Activated B cell treated with CpG ODN at 0.5 μM for 24 hours (primary cell): ENCODE results near the gene MALAT1. TPM values are rescaled to one million over a fixed set of nuclear protein-coding genes. Genes with fewer than 3 reads are reported as not detected.
A peak's percentile ranks its signal among the peaks of the same experiment; 100 is the strongest.

Source experiments
- ATAC-seq: fragments of 200-7000 bp; cut with Tn5 transposase; one replicate; pipeline ENCODE4 v1.10.0; 2021; ENCODE audit warnings: low read depth, mild to moderate bottlenecking, moderate library complexity
- CTCF ChIA-PET: fragments of 350-600 bp; sonication (Branson Sonifier 250); formaldehyde crosslinking; loops from one replicate; lab custom pipeline; 2021; ENCODE audit warnings: antibody characterized with exemption; lab: Charles Lee
- POLR2A ChIA-PET: fragments of 350-600 bp; sonication (Branson Sonifier 250); formaldehyde crosslinking; loops from one replicate; lab custom pipeline; 2021; ENCODE audit warnings: antibody characterized with exemption; lab: Charles Lee
- DNase-seq: peaks from one replicate; pipeline ENCODE4 v3.0.0; 2022
- H3K27ac Mint-ChIP-seq: one replicate; pipeline ENCODE4 v1.8.0; 2020; ENCODE audit warnings: mixed read lengths
- H3K27me3 Mint-ChIP-seq: one replicate; pipeline ENCODE4 v1.8.0; 2021; ENCODE audit warnings: mixed read lengths
- H3K36me3 Mint-ChIP-seq: one replicate; pipeline ENCODE4 v1.8.0; 2021; ENCODE audit warnings: low read depth, mixed read lengths
- H3K4me1 Mint-ChIP-seq: one replicate; pipeline ENCODE4 v1.8.0; 2021; ENCODE audit warnings: mixed read lengths
- H3K4me3 Mint-ChIP-seq: one replicate; pipeline ENCODE4 v1.8.0; 2020; ENCODE audit warnings: mild to moderate bottlenecking, mixed read lengths
- H3K9me3 Mint-ChIP-seq: one replicate; pipeline ENCODE4 v1.8.0; 2020; ENCODE audit warnings: mixed read lengths
- intact Hi-C: fragments of 100-400 bp; cut with micrococcal nuclease; formaldehyde crosslinking; loops from one replicate; pipeline ENCODE4 v1.15.1; 2024
- total RNA-seq: library from RNA; stranded (reverse); gene quantifications from 2 replicates; pipeline ENCODE4 v1.2.3, GENCODE V29; 2022
- TF ChIP-seq, protein P1 (sequence below): fragments of 200-600 bp; IDR thresholded peaks from one replicate; pipeline ENCODE4 v1.8.0; 2022; ENCODE audit warnings: antibody characterized with exemption, mild to moderate bottlenecking

Gene MALAT1
- total RNA-seq, 1 donor from 2014 or later = 18,961 TPM

DNA sequence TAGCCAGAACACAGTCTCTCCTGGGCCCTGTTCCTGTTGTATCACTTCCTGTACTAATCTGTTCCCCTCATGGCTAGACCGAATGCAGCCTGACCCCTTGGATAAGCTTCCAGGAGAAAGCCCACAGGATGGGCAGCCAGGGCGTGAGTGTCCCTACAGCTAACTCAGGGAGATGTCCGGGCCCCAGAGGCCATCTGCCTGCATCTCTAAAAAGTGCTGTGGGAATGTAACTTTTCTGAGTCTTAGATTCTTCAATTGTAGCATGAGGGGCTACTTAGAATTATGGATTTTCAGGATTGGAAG lies 7.7 kb upstream of the MALAT1 start:
- CTCF ChIA-PET = interaction anchor here (0.9 to 1.4 kb wide), 2 partner anchors 11 to 12 kb away, joined by 3 read pairs; no protein-coding TSS in a partner anchor
- ATAC-seq = no peak
- no peak overlapping the region for H3K4me3 Mint-ChIP-seq
- intact Hi-C loops = no loop called here
- H3K27me3 Mint-ChIP-seq = no peaks in the 10 kb centered on the region
- H3K27ac Mint-ChIP-seq = peak overlapping the region; percentile 90
- POLR2A ChIA-PET = interaction anchor here (1.0 to 26.3 kb wide), 8 partner anchors 13 to 369 kb away, joined by 3 to 3752 read pairs (median 358); partner anchors contain the start of genes FRMD8, MALAT1, MUS81 and NEAT1
- TF ChIP-seq, protein P1, sequence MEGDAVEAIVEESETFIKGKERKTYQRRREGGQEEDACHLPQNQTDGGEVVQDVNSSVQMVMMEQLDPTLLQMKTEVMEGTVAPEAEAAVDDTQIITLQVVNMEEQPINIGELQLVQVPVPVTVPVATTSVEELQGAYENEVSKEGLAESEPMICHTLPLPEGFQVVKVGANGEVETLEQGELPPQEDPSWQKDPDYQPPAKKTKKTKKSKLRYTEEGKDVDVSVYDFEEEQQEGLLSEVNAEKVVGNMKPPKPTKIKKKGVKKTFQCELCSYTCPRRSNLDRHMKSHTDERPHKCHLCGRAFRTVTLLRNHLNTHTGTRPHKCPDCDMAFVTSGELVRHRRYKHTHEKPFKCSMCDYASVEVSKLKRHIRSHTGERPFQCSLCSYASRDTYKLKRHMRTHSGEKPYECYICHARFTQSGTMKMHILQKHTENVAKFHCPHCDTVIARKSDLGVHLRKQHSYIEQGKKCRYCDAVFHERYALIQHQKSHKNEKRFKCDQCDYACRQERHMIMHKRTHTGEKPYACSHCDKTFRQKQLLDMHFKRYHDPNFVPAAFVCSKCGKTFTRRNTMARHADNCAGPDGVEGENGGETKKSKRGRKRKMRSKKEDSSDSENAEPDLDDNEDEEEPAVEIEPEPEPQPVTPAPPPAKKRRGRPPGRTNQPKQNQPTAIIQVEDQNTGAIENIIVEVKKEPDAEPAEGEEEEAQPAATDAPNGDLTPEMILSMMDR = no peak
- H3K9me3 Mint-ChIP-seq = no peaks in the 10 kb centered on the region
- peaks cover 76% of the 10 kb centered on the region for H3K4me1 Mint-ChIP-seq
- no peaks in the 10 kb centered on the region for H3K36me3 Mint-ChIP-seq
- DNase-seq = no peak

DNA sequence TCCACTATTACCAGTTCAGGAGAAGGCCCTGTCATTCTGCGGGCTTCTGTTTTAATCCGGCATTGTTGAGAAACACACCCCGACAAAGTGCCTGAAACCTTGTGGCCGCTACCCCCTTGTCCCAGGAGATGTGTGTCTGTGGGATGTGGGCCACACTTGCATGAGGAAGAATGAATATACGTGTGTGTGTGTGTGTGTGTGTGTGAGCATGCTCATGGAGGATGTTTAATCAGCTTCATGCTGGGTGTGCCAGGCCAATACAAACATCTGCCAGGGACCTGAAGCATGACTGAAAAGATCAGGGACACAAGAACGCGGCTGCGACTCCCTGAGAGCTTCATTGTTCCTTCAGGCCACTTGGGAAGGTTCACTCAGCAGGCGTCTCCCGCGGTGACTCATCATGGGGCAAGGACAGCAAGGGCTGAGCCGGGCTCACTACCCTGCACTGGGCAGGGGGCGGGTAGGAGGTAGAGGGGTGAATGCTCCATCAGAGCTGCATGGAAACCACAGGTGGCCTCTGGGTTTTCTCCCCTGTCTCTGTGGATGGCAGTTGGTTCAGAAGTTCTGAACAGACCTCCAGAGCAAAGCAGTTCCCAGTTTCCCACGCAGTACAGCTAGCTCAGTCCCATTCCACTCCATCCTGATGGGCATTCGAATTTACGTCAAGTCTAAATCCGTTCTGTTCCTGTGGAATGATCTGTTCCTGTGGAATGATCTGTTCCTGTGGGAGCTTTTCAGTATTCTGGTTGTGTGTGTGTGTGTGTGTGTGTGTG lies 7.0 kb upstream of the MALAT1 start:
- CTCF ChIA-PET = interaction anchor here (0.6 to 2.7 kb wide), 5 partner anchors 10 to 104 kb away, joined by 3 to 9 read pairs (median 3); no protein-coding TSS in a partner anchor
- peaks cover 82% of the 10 kb centered on the region for H3K4me1 Mint-ChIP-seq
- H3K27me3 Mint-ChIP-seq = no peaks in the 10 kb centered on the region
- no peaks in the 10 kb centered on the region for H3K9me3 Mint-ChIP-seq
- TF ChIP-seq, protein P1 = no peak
- peak overlapping the region; percentile 52 for H3K4me3 Mint-ChIP-seq
- peak overlapping the region; percentile 90 for H3K27ac Mint-ChIP-seq
- DNase-seq (no peak), ATAC-seq (peak; percentile 26)
- no peaks in the 10 kb centered on the region for H3K36me3 Mint-ChIP-seq
- POLR2A ChIA-PET = interaction anchor here (0.6 to 26.3 kb wide), 11 partner anchors 13 to 368 kb away, joined by 3 to 3752 read pairs (median 15); partner anchors contain the start of genes FRMD8, MALAT1, MUS81 and NEAT1
- intact Hi-C loops = no loop called here

DNA sequence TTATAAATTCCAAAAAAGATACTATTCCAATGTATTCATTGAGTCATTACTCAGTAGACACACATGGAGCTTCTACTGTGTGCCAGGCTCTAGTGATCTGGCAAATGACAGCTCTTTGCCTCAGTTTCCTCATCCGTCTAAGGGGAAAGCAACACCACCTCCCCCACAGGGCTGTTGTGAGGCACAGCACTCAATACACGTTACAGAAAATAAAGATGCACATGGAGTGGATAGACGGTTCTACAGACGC lies 6.5 kb upstream of the MALAT1 start:
- DNase-seq = no peak
- no peak for ATAC-seq
- ChIA-PET CTCF (interaction anchor here (0.6 to 2.7 kb wide), 4 partner anchors 10 to 104 kb away, joined by 3 to 9 read pairs (median 4); no protein-coding TSS in a partner anchor), POLR2A (interaction anchor here (1.1 to 26.3 kb wide), 9 partner anchors 12 to 367 kb away, joined by 3 to 3752 read pairs (median 133); partner anchors contain the start of genes FRMD8, MALAT1, MUS81 and NEAT1)
- intact Hi-C loops = no loop called here
- Mint-ChIP-seq H3K36me3 (no peaks in the 10 kb centered on the region), H3K27me3 (no peaks in the 10 kb centered on the region), H3K4me3 (peak overlapping the region; percentile 52), H3K27ac (peak overlapping the region; percentile 90), H3K4me1 (peaks cover 81% of the 10 kb centered on the region), H3K9me3 (no peaks in the 10 kb centered on the region)
- TF ChIP-seq, protein P1 = no peak

DNA sequence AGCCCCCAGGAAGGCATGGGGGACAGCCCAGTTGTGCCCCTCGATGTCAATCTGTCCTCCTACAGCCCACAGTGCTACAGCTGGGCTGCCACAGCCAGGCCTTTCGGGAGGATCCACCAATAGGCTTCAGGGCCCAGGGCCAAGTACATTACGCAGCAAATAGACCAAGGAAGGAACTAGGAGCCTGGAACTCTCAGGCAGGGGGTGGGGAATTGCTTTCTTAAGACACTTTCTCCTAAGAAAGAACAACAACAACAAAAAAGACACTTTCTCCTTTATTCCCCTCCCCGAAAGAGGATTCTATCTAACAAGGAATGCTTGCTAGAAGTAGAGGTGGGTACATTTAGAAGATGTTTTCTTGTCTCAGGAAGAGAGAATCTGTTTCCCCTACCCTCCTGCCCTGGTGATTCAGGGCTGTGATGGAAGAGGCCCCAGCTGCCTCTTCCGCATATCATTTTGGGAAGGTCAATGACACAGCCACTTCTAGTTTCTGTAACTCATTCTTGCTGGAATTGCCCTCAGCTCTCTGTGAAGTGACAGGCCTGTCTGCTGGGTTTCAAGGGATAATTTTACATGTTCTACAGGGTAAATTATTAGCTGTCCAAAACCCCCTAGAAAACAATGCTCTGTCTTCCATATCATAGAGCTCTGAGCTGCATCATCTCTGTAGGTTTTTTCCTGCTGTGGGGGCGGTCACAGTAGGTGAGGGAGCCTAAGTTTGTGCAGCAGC lies 6.0 kb upstream of the MALAT1 start:
- peak overlapping the region; percentile 90 for H3K27ac Mint-ChIP-seq
- TF ChIP-seq, protein P1 = no peak
- CTCF ChIA-PET = interaction anchor here (0.6 to 2.7 kb wide), 7 partner anchors 10 to 105 kb away, joined by 3 to 9 read pairs (median 4); no protein-coding TSS in a partner anchor
- no peak for DNase-seq
- peaks cover under 1% of the 10 kb centered on the region for H3K36me3 Mint-ChIP-seq
- POLR2A ChIA-PET = interaction anchor here (0.5 to 26.3 kb wide), 12 partner anchors 12 to 1861 kb away, joined by 3 to 3752 read pairs (median 13); partner anchors contain the start of genes FRMD8, MALAT1, MUS81 and NEAT1
- peak; percentile 10 for ATAC-seq
- peaks cover 77% of the 10 kb centered on the region for H3K4me1 Mint-ChIP-seq
- intact Hi-C loops = no loop called here
- H3K27me3 Mint-ChIP-seq = no peaks in the 10 kb centered on the region
- peak overlapping the region; percentile 73 for H3K4me3 Mint-ChIP-seq
- no peaks in the 10 kb centered on the region for H3K9me3 Mint-ChIP-seq
